ENCODE measurements around the gene ZNF185.
"Not testable (repeated sequence)": the region's sequence is repeated elsewhere in the genome, so short reads cannot be mapped to it uniquely, and the experiment has no call there.

ZNF185 gene

GRCh38 chrX:152901816-152902501 lies 4.1 kb downstream of the ZNF185 start:
- Histone ChIP-seq H3K36me3 (ENCODE audit: insufficient read depth, low read length) (no peaks in the 10 kb centered on the region), H3K4me1 (ENCODE audit: insufficient read depth, low read length) (peaks cover 37% of the 10 kb centered on the region), H3K9me3 (ENCODE audit: control insufficient read depth, insufficient read depth, low read length) (no peaks in the 10 kb centered on the region), H3K9ac (ENCODE audit: low read depth, low read length) (no peak overlapping the region)

DNA sequence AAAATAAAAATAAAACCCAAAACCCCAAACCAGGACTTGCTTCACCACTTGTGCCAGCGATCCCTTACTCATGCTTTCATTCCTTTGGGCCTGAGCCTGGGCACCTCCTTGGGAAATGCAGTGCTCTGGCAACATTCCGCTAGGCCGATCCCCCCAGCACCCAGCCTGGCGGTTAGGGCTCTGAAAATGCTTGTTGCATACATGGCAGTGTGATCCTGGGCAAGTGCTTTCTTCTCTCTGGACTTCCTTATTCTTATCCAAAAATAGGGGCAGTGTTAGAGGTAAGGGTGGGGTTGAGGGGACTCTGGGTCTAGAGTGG lies 4.6 kb downstream of the ZNF185 start:
- Histone ChIP-seq H3K9me3 (ENCODE audit: control insufficient read depth, insufficient read depth, low read length) (no peaks in the 10 kb centered on the region), H3K36me3 (ENCODE audit: insufficient read depth, low read length) (no peaks in the 10 kb centered on the region), H3K9ac (ENCODE audit: low read depth, low read length) (no peak overlapping the region), H3K4me1 (ENCODE audit: insufficient read depth, low read length) (peaks cover 35% of the 10 kb centered on the region; the same call in 1 of the 2 replicates)

GRCh38 chrX:152903589-152903988 lies 5.7 kb downstream of the ZNF185 start:
- H3K9me3 ChIP-seq (ENCODE audit: control insufficient read depth, insufficient read depth, low read length) = no peaks in the 10 kb centered on the region
- peaks cover 38% of the 10 kb centered on the region; the same call in 1 of the 2 replicates for H3K4me1 ChIP-seq (ENCODE audit: insufficient read depth, low read length)
- H3K9ac ChIP-seq (ENCODE audit: low read depth, low read length) = 0 out of 2 replicates have a peak overlapping the region, but pooled peaks have one; percentile 11
- no peaks in the 10 kb centered on the region for H3K36me3 ChIP-seq (ENCODE audit: insufficient read depth, low read length)

DNA sequence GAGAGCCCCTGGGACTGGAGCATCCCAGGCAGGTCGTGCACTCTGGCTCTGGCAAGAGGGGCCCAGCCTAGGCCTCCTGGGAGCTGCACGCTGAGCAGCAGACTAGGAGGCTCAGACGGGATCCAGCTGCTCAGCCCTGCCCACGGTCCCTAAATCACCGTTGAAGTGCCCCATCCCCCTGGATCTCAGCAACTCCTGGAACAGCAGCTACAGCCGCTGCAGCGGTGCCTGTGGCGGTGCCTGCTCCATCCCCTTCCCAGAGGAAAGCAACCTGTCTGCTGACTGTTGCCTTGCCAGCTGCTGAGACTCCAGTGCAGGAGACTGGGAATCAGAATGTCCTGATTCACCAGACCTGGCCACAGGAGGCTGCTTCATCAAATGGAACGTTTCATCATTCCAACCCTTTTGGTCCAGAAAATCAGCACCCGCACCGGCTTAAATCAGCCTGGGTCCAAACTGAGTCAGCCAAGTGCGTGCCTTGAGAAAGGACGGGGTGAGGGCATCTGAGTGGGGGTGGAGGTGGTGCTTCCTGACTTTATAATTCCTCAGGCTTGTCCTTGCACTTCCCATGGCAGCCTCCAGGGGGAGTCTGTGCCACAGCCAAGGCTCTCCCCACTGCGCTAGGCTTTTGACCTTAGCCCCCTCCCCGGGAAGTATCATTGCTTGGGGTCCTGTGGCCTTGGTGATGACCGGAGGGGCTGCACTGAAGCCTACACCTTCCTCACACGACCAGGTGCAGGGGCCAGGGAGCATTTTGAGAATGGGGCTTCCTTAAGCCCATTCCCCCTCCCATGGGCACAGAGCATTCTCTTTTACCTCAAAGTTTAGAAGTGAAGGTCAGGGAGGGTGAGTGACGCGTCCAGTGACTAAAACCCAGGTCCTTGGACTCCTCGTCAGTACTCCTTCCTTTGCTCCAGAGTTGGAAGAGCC lies 6.5 kb downstream of the ZNF185 start:
- Histone ChIP-seq H3K36me3 (ENCODE audit: insufficient read depth, low read length) (no peaks in the 10 kb centered on the region), H3K9ac (ENCODE audit: low read depth, low read length) (peak overlapping the region; percentile 11; the same call in 1 of the 2 replicates)

DNA sequence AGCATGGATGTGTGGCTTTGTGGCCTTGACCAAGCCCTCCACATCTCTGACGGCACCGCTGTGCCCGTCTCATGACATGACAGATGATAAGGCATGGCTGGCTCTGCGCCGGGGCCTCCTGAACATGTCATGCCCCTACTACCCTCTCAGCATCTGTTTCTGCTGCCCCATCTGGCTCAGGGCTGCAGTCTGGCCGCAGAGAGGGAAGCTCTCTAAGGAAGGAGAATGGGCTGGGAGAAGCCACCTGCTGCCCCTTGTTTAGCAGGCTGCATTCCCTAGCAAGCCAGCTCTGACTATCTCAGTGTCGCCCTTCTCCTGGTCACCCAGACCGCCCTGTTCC lies 7.2 kb downstream of the ZNF185 start:
- no peaks in the 10 kb centered on the region for H3K36me3 ChIP-seq (ENCODE audit: insufficient read depth, low read length)
- no peak overlapping the region for H3K9ac ChIP-seq (ENCODE audit: low read depth, low read length)
- H3K9me3 ChIP-seq (ENCODE audit: control insufficient read depth, insufficient read depth, low read length) = no peaks in the 10 kb centered on the region
- peaks cover 28% of the 10 kb centered on the region; the same call in 1 of the 2 replicates for H3K4me1 ChIP-seq (ENCODE audit: insufficient read depth, low read length)

More for the DNA sequence above, 6.5 kb downstream of the ZNF185 start:
- Histone ChIP-seq H3K4me1 (ENCODE audit: insufficient read depth, low read length) (peaks cover 30% of the 10 kb centered on the region; the same call in 1 of the 2 replicates), H3K9me3 (ENCODE audit: control insufficient read depth, insufficient read depth, low read length) (no peaks in the 10 kb centered on the region)

GRCh38 chrX:152907084-152907651 lies 9.3 kb downstream of the ZNF185 start:
- Histone ChIP-seq H3K9me3 (ENCODE audit: control insufficient read depth, insufficient read depth, low read length) (no peaks in the 10 kb centered on the region), H3K9ac (ENCODE audit: low read depth, low read length) (peak overlapping the region; percentile 7; the same call in 1 of the 2 replicates), H3K36me3 (ENCODE audit: insufficient read depth, low read length) (no peaks in the 10 kb centered on the region), H3K4me1 (ENCODE audit: insufficient read depth, low read length) (peaks cover 20% of the 10 kb centered on the region; the same call in 1 of the 2 replicates)

DNA sequence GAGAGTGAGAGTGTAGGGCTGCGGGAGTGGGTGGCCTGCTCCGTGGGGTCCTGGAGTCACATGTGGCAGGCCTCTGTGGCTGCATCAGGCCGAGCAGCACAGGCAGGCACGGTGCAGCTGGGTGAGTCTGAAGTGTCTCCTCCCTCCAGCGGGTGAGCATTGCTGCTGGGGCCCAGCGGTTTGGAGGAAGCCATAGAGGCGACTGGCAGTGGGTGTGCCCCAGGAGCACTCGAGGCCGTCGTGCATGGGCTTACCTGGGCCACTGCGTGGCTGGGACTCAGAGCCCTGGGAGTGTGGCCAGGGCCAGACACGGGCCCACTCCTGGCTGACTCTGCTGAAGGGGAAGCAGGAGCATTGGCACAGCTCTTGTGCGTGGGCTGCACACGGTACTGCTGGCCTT lies 10.6 kb downstream of the ZNF185 start:
- Histone ChIP-seq H3K36me3 (ENCODE audit: insufficient read depth, low read length) (no peaks in the 10 kb centered on the region), H3K9me3 (ENCODE audit: control insufficient read depth, insufficient read depth, low read length) (no peaks in the 10 kb centered on the region), H3K4me1 (ENCODE audit: insufficient read depth, low read length) (peaks cover 12% of the 10 kb centered on the region; the same call in 1 of the 2 replicates), H3K9ac (ENCODE audit: low read depth, low read length) (no peak overlapping the region)

DNA sequence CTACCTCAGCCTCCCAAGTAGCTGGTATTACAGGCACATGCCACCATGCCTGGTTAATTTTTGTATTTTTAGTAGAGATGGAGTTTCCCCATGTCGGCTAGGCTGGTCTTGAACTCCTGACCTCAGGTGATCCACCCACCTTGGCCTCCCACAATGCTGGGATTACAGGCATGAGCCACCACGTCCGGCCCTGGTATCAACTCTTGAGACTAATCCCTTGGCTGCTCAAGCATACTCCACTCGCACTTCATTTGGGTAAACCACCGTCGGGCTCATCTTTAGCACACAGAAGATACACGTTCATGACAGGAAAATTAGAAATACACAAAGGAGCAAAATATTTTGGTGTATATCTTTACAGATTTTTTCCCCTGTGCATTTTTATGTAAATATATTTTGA lies 12.2 kb downstream of the ZNF185 start:
- H3K4me1 ChIP-seq (ENCODE audit: insufficient read depth, low read length) = peaks cover 10% of the 10 kb centered on the region; the same call in 1 of the 2 replicates
- not testable (repeated sequence) for H3K9ac ChIP-seq (ENCODE audit: low read depth, low read length); H3K36me3 ChIP-seq (ENCODE audit: insufficient read depth, low read length); H3K9me3 ChIP-seq (ENCODE audit: control insufficient read depth, insufficient read depth, low read length)

GRCh38 chrX:152912106-152912505 lies 14.2 kb downstream of the ZNF185 start:
- Histone ChIP-seq H3K4me1 (ENCODE audit: insufficient read depth, low read length) (peaks cover 16% of the 10 kb centered on the region; the same call in 1 of the 2 replicates), H3K9ac (ENCODE audit: low read depth, low read length) (no peak overlapping the region), H3K36me3 (ENCODE audit: insufficient read depth, low read length) (no peaks in the 10 kb centered on the region), H3K9me3 (ENCODE audit: control insufficient read depth, insufficient read depth, low read length) (no peaks in the 10 kb centered on the region)

DNA sequence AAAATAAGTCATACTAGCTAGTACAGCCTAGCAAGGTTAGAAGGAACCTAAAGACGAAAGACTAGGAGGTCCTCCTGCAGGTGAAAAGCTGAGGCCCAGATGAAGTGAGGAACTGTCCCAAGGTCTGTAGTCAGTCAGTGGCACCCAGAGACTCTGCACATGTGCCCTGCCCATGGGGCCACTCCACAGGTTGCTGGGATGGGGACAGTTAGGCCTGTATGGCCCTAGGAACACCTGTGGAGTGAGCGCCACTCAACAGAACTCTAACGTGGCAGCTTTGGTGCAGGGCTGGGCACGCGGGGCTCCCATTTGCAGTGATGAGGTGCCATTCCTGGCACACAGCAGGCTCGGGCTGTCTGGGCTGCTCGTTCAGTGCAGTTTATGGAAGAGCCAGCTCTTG lies 14.8 kb downstream of the ZNF185 start:
- Histone ChIP-seq H3K36me3 (ENCODE audit: insufficient read depth, low read length) (no peaks in the 10 kb centered on the region), H3K9ac (ENCODE audit: low read depth, low read length) (no peak overlapping the region), H3K9me3 (ENCODE audit: control insufficient read depth, insufficient read depth, low read length) (no peaks in the 10 kb centered on the region), H3K4me1 (ENCODE audit: insufficient read depth, low read length) (peaks cover 13% of the 10 kb centered on the region; the same call in 1 of the 2 replicates)

- H3K36me3 ChIP-seq (ENCODE audit: insufficient read depth, low read length) = no peaks in the 10 kb centered on the region
- no peaks in the 10 kb centered on the region for H3K9me3 ChIP-seq (ENCODE audit: control insufficient read depth, insufficient read depth, low read length)
- H3K4me1 ChIP-seq (ENCODE audit: insufficient read depth, low read length) = peaks cover 12% of the 10 kb centered on the region; the same call in 1 of the 2 replicates
- no peak overlapping the region for H3K9ac ChIP-seq (ENCODE audit: low read depth, low read length)
Observed at GRCh38 chrX:152913346-152913745, 15.5 kb downstream of the ZNF185 start.

DNA sequence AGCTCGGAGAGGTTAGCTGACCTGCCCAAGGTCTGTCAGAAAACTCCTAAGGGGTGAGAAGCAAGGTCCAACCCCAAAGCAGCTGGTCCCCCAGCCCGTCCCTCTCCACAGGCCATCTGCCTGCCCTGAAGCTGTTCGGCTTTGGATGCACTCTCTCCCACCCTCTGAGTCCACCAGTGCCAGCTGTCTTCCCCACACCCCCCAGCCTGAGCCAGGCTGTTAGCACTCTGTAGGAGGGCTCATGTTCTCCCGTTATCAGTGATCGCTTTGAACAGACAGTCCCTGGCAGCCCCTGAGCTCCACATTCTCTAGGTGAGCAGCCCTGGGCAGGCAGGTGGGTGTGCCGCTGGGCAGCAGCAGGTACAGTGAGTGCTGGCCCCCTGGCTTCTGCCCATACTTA lies 16.0 kb downstream of the ZNF185 start:
- peaks cover 12% of the 10 kb centered on the region; the same call in 1 of the 2 replicates for H3K4me1 ChIP-seq (ENCODE audit: insufficient read depth, low read length)
- no peak overlapping the region for H3K9ac ChIP-seq (ENCODE audit: low read depth, low read length)
- H3K36me3 ChIP-seq (ENCODE audit: insufficient read depth, low read length) = no peaks in the 10 kb centered on the region
- no peaks in the 10 kb centered on the region for H3K9me3 ChIP-seq (ENCODE audit: control insufficient read depth, insufficient read depth, low read length)

DNA sequence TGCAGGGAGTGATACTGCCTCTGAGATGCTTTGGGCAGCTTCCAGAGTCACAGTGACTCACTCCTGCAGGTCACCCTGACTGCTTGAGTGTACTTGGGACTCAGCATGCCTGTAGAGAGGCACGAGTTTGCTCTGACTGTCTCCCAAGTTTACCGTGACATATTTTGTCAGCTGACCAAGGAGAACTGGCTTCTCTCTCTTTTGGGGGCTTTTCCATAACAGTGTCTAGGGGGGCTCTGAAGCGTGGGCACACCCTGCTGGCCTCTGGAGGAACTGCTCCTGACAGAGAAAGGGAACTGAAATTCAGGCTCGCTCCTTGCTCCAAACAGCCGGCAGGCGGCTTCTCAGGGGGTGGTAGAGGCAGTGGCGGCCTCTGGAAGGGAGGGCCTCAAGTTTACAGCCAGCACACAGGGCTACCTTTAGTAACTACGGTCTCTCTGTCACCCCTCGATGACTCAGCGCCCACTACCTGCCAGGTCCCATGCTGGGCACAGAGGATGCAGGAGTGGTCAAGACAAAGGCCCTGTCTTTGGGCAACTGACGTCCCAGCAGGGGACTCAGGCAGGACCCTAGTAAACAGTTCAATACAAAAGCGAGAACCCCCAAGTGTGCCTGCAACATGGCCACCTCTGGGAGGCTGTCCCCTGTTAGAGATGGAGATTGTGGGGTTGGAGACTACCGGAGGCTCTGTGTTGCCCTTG lies 17.8 kb downstream of the ZNF185 start:
- Histone ChIP-seq H3K9me3 (ENCODE audit: control insufficient read depth, insufficient read depth, low read length) (no peaks in the 10 kb centered on the region), H3K9ac (ENCODE audit: low read depth, low read length) (no peak overlapping the region)

More for the DNA sequence above, 17.8 kb downstream of the ZNF185 start:
- H3K36me3 ChIP-seq (ENCODE audit: insufficient read depth, low read length) = no peaks in the 10 kb centered on the region
- peaks cover 12% of the 10 kb centered on the region; the same call in 1 of the 2 replicates for H3K4me1 ChIP-seq (ENCODE audit: insufficient read depth, low read length)
